RPMI7951 (cell line): ENCODE results near the gene MMP23B. TPM values are rescaled to one million over a fixed set of nuclear protein-coding genes. Genes with fewer than 3 reads are reported as not detected.
"Not testable (repeated sequence)": the region's sequence is repeated elsewhere in the genome, so short reads cannot be mapped to it uniquely, and the experiment has no call there.

Experiments
- DNase-seq: peaks from one replicate; pipeline ENCODE4 v3.0.0-alpha.2; 2012; ENCODE audit warnings: low read depth
- total RNA-seq: library from RNA; depleted of rRNA; stranded (reverse); fragments of >200 nt; shearing (Covaris generic); gene quantifications from 2 replicates; pipeline ENCODE4 v1.2.3, GENCODE V29; 2014

MMP23B gene
- total RNA-seq, 1 experiment from 2014 or later: 0.24 TPM

DNA sequence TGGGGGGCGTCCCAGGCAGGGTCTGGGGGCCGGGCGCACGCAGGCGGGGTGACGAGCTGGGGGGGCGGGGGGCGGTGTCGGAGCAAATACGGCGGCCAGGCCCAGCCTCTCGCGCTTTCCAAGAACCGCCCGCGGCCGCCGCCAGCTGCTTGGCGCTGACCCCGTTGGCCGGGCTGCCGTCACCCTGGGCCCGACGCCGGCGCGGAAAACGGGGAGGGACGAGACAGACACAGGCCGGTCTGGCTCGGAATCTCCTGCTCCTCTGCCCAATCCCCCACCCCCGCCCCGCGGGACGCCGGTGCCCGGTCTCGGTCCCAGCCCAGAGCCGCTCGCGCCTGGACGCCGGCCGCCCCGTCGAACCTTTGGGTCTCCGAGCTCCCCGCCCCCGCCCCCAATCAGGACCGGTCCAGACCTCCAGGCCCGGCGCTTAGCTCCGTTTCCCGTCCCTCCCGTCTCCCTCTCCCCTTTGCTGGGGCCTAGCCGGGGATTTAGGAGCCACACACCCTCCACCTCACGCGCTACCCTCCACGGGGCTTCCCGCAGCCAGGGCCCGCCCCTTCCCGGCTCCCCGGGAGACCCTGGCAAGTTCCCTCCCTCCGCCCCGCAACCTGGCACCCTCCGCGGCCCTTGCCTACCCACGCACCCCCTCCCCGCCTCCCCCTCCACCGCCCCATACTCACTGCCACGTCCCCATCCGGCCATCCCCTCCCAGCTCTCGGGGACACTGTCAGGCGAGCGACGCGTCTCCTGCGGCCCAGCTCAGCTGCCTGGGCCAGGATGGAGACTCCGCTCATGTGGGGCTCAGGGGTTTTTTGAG is 800 bp upstream of the MMP23B start:
- DNase-seq: no peak

DNA sequence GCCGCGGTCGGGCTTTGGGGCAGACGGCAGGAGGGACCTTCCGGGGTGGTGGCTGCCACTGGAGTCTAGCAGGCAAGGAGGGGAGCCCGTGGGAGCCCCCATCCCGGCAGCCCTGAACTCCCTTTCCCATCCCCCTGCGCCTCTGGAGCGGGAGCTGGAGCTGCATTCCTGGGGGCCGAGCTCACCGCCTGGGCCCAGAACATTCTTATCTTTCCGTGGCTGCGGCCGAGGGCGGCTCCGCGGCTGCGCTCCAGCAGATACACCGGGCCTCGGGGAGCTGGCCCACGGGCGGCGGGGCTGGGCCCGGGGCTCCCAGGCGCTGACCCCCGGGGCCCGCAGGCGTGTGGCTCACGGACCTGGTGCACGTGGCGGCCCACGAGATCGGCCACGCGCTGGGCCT is 1.4 kb downstream of the MMP23B start:
- DNase-seq: not testable (repeated sequence)

DNA sequence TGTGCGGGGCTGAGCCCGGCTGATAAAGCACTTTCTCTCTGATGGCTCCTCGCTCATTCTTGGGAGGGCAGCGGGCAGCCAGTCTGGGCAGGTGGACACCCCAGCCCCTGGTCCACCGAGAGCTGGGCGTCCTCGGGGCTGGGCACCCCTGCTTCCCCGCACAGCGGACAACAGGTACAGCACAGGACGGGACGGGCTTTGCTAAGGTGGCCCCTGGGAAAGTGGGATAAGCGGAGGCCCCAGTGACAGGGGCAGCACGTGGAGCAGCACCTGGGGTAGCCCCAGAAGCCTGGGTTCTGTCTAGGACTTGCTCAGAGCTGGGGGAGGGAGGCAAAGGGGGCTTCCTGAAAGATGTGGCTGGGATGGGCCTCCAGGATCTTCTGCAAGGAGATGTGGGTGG is 2.6 kb downstream of the MMP23B start:
- DNase-seq: not testable (repeated sequence)

- DNase-seq: not testable (repeated sequence)
Measured at GRCh38 chr1:1636621-1637478, 4.9 kb downstream of the MMP23B start.

GRCh38 chr1:1637479-1637875 is 5.5 kb downstream of the MMP23B start:
- not testable (repeated sequence) for DNase-seq

- not testable (repeated sequence) for DNase-seq
Measured at GRCh38 chr1:1638528-1638927, 6.6 kb downstream of the MMP23B start.

DNA sequence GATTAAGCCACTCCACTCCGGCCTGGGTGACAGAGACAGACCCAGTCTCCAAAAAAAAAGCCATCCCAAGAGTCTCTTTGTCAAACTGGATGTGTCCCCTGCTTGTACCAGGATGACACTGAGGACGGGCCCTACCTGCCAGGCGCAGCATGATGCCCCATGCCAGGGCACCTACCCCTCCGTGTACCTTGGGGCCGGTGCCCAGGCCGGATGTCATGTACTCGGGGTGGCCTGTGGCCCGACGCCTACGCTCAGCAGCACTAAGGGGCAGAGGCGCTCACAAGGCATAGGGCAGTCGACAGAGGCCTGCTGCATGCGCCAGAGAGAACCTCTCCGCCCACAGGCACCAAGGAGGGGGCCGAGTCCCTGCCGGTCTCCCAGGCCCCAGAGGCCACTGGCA is 7.4 kb downstream of the MMP23B start:
- not testable (repeated sequence) for DNase-seq

- not testable (repeated sequence) for DNase-seq
Measured at GRCh38 chr1:1640081-1640480, 8.1 kb downstream of the MMP23B start.

DNA sequence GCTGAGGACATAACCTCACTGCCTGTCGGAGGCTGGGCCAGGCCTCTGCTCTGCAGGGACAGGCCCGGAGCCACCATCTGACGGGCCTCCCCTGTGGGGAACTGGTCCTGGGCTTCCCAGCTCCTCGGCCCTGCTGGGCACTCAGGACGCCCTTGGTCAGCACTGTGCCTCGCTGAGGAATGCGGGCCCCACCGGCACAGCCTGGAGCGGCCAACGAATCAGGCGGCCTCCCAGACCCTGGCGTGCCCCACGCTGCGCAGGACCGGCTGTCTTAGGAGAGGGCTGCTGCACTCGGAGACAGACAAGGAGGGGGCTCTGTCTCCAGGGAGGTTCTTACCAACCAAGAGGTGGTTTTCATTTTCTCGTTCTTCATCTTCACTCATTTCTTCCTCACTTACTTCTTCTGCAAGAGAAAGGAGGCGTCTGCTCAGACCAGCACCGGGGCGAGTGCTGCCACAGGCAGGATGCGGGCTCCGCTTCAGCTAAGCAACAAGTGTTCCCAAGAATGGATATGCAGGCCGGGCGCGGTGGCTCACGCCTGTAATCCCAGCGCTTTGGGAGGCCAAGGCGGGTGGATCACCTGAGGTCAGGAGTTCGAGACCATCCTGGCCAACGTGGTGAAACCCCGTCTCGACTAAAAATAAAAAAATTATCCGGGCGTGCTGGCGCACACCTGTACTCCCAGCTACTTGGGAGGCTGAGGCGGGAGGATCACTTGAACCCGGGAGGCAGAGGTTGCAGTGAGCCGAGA is 8.9 kb downstream of the MMP23B start:
- DNase-seq: not testable (repeated sequence)

DNA sequence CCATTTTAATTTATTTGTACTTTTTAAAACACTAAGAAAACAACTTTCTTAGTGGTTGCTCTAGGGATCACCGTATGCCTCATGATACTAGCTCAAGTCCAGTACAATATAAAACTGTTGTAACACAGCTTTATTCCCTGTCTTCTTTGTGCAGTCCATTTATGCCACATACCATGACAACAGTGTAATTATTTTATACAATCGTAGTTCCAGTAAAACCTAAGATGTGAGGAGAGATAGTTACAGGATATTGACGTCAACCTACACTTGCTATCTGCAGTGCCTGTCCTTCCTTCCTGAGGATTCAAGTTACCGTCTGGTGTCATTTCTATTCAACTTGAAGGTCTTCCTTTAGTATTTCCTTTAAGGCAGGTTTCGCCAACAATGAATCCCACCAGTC is 14.4 kb downstream of the MMP23B start:
- not testable (repeated sequence) for DNase-seq

GRCh38 chr1:1647567-1648241 is 15.7 kb downstream of the MMP23B start:
- DNase-seq: not testable (repeated sequence)

GRCh38 chr1:1648265-1648664 is 16.3 kb downstream of the MMP23B start:
- DNase-seq: not testable (repeated sequence)

DNA sequence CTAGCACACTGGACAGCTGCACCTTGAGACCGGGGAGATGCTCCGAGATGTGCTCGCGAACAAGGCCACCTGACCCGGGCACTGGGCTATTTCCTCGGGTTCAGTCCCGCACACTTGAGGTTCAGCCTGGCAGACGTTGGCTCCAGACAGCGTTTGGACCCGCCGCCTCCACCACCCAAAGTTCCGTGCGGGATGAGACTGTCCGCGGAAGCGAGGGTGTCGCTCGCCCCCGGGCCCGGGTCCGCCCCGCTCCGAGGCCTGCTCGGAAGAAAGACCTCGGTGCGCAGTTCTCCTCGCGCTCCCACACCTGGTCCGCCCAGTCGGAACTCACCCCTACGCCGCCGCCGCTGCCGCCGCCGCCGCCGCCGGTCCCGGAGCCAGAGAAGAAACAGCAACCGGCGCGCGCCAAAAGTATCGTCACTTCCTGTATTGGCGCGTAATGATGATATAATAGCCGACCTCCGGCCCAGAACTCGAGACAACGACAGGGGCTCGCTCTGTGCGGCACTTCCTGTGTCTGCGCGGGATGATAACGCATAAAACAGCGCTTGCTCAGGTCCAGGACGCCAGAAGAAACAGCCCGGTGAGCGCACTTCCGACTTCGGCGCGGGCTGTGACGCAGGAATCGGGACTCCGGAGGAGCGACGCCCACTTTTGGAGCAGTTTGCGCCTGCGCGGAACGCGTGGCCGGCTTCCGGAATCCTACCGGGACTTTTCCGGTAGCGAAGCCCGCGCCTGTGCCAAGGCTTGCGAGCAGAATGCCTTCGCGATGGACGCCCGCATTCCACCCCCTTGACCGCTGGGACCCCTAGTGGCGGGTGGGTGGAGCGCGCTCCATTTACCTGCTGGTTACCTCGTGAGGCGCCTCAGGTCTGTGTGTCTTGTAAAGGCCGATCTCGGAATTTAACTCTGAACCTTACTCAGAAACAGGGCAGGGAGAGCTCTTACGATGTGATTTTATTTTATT is 26.9 kb downstream of the MMP23B start, which contains the start of gene CDK11B:
CDK11B (minus strand) TSS at position 422 of the 967 bp plus-strand sequence. CDS start 1,519 bp downstream, outside the sequence.
- peak; percentile 89 for DNase-seq

GRCh38 chr1:1662392-1662791 is 30.4 kb downstream of the MMP23B start:
- peak; percentile 17 for DNase-seq

DNA sequence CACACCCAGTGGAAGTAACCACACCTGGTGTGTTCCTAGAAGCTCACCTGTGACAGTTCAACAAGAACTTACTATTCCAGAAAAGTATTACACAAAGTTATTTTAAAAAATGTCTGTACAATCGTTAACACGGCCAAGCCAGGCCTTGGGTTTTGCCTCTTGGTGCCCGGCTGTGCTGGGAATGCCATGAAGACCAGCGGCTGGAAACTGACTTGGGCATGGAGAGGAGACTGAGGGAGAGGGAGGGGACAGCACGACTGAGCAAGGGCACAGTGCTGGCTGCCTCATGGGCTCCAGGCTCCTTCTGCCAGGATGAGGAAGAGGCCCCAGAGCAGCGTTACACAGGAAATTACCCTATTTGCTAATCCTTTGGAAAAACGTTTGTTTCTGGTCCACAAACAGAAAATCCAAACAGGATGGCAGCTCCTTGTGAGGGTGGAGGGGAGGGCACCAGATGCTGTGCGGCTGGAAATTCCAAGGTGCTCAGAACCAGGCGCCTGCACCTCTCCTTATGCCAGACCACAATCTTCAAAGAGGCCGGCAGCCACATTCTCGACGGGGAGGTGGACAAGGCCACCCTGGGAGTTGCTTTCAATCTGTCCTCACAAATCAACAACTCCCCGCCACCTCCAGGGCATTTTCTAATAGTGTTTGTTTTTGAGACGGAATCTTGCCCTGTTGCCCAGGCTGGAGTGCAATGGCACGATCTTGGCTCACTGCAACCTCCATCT is 31.0 kb downstream of the MMP23B start:
- DNase-seq: peak; percentile 31

GRCh38 chr1:1664318-1664717 is 32.3 kb downstream of the MMP23B start:
- not testable (repeated sequence) for DNase-seq

DNA sequence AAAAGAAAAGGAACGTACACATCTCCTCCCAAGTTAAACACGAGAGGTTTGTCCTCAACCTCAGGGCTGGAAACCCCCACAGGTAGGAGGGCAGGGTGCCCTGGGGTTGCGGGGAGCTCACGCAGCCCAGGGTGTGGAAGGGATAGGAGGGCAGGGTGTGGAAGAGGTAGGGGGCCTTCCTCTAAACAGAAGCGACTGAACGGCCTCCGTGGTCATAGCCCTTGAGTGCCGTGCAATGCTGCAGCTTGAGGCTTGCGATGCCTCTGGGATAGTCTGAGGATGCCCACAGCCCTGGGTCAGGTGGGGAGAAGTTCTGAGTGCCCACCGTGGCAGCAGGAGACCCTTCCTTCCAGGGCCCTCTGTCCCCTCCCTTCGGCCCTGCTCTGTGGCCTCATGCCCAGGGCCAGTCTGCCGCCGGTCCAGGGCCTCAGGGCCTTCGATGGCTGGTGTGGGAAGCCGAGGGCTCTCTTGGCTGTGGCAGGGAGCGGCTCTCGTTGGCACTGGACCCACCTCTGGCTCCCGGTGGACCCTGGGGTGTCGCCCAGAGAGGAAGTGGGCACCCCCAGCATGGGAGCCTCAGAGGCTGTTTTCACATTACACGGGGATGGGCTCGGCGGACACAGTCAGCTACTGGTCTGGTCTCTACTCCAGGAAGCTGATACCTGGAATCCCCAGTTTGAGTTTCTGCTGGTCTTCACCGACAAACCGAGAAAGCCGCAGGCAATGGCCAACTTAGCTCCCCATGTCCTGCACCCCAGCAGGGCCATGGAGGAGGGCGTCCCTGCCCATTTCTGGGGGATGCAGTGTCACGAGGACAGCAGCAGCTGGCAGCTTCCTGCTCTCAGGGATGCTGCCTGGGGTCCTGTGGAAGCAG is 33.2 kb downstream of the MMP23B start:
- DNase-seq: no peak

DNA sequence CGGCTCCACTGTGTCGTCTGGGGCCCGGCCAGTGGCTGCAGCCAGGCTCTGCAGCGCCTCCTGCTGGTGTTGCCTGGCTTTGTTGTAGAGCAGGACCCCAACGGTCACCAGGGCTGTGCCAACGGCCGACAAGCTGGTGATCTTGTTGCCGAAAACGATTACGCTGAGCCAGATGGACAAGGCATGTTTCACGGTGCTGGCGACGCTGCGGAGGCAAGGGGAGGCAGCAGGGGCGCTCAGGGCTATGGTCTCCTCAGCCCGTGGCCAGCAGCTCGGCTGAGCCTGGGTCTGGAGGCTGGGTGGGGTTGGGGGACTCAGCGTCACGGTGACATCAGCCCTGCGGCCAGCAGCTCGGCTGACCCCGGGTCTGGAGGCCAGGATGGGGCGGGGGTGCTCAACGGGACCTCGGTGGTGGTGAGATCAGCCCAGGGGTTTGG is 33.9 kb downstream of the MMP23B start:
- DNase-seq: no peak
